Measurements from ENCODE around the gene ZNF606. TPM values are rescaled to one million over a fixed set of nuclear protein-coding genes. Genes with fewer than 3 reads are reported as not detected.
A peak's percentile ranks its signal among the peaks of the same experiment; 100 is the strongest.
"Not testable (repeated sequence)": the region's sequence is repeated elsewhere in the genome, so short reads cannot be mapped to it uniquely, and the experiment has no call there.

ZNF606 gene
- polyA plus RNA-seq, 1 donor (not counting 4 experiments of a cell fraction or from before 2014, with no cell fraction given) = 3.5 TPM

GRCh38 chr19:58009666-58010301, 7.2 kb upstream of the ZNF606 start:
- Histone ChIP-seq H3K9me3 (ENCODE audit: control insufficient read depth, low read depth, low read length) (peaks cover 24% of the 10 kb centered on the region), H2AFZ (ENCODE audit: control insufficient read depth, low read length) (peak overlapping the region; percentile 92)

GRCh38 chr19:58009301-58009665, 6.7 kb upstream of the ZNF606 start:
- H3K9ac ChIP-seq (ENCODE audit: control insufficient read depth, extremely low read depth, insufficient read depth, low read length) = peak overlapping the region; percentile 79
- dilution Hi-C loops (cut with MboI; ENCODE audit: extremely low pct_ligation_motif_present, low sequenced_read_pairs) = no loop called here
- no peak for FAIRE-seq

More at GRCh38 chr19:58009666-58010301, 7.2 kb upstream of the ZNF606 start:
- Histone ChIP-seq H4K20me1 (ENCODE audit: control insufficient read depth, extremely low read depth, insufficient read depth, low read length) (no peaks in the 10 kb centered on the region), H3K27me3 (ENCODE audit: control insufficient read depth, extremely low read depth, insufficient read depth, low read length) (no peaks in the 10 kb centered on the region), H3K9me1 (ENCODE audit: control insufficient read depth, extremely low read depth, insufficient read depth, low read length) (no peaks in the 10 kb centered on the region), H3K36me3 (ENCODE audit: control insufficient read depth in 2 of 2, extremely low read depth in 1 of 2, insufficient read depth in 2 of 2, low read length in 2 of 2) (peaks cover 10 to 16% of the 10 kb centered on the region in 2 experiments), H3K9ac (ENCODE audit: control insufficient read depth, extremely low read depth, insufficient read depth, low read length) (peak overlapping the region; percentile 79), H3K4me3 (ENCODE audit: control insufficient read depth in 2 of 3, extremely low read depth in 1 of 3, insufficient read depth in 2 of 3, low read depth in 1 of 3, low read length in 3 of 3) (peak overlapping the region; percentile 46 to 85 (median 65)), H3K79me2 (ENCODE audit: control insufficient read depth, insufficient read depth, low read length) (peaks cover 7% of the 10 kb centered on the region), H3K4me2 (ENCODE audit: control insufficient read depth, extremely low read depth, insufficient read depth, low read depth, low read length) (peak overlapping the region; percentile 93), H3K4me1 (ENCODE audit: control insufficient read depth, extremely low read depth, insufficient read depth, low read length) (peaks cover 14% of the 10 kb centered on the region), H3K27ac (ENCODE audit: control insufficient read depth, insufficient read depth, low read length) (peak overlapping the region; percentile 86)
- dilution Hi-C loops (cut with MboI; ENCODE audit: extremely low pct_ligation_motif_present, low sequenced_read_pairs) = no loop called here
- TF ChIP-seq CTCF (optimal IDR thresholded peaks at IDR 0.05 in 1 of 3, IDR thresholded peaks at IDR 0.05 in 1 of 3, conservative IDR thresholded peaks at IDR 0.05 in 1 of 3; ENCODE audit: extremely low read depth in 1 of 3, insufficient read depth in 2 of 3, low read length in 3 of 3) (no peak), EZH2 (IDR thresholded peaks at IDR 0.05; ENCODE audit: low read length) (no peak)
- DNase-seq (ENCODE audit: low read depth, low spot score) (peak; percentile 38), FAIRE-seq (peak; percentile 29)

GRCh38 chr19:58008877-58009276, 6.3 kb upstream of the ZNF606 start:
- not testable (repeated sequence) for DNase-seq (ENCODE audit: low read depth, low spot score)

More at GRCh38 chr19:58009301-58009665, 6.7 kb upstream of the ZNF606 start:
- Histone ChIP-seq H3K79me2 (ENCODE audit: control insufficient read depth, insufficient read depth, low read length) (peaks cover 8% of the 10 kb centered on the region), H3K4me3 (ENCODE audit: control insufficient read depth in 2 of 3, extremely low read depth in 1 of 3, insufficient read depth in 2 of 3, low read depth in 1 of 3, low read length in 3 of 3) (peak overlapping the region; percentile 46 to 85 (median 65)), H3K27me3 (ENCODE audit: control insufficient read depth, extremely low read depth, insufficient read depth, low read length) (no peaks in the 10 kb centered on the region), H3K36me3 (ENCODE audit: control insufficient read depth in 2 of 2, extremely low read depth in 1 of 2, insufficient read depth in 2 of 2, low read length in 2 of 2) (peaks cover 10 to 20% of the 10 kb centered on the region in 2 experiments), H3K4me1 (ENCODE audit: control insufficient read depth, extremely low read depth, insufficient read depth, low read length) (peaks cover 19% of the 10 kb centered on the region), H4K20me1 (ENCODE audit: control insufficient read depth, extremely low read depth, insufficient read depth, low read length) (no peaks in the 10 kb centered on the region), H3K27ac (ENCODE audit: control insufficient read depth, insufficient read depth, low read length) (peak overlapping the region; percentile 86), H3K9me1 (ENCODE audit: control insufficient read depth, extremely low read depth, insufficient read depth, low read length) (no peaks in the 10 kb centered on the region), H3K9me3 (ENCODE audit: control insufficient read depth, low read depth, low read length) (peaks cover 24% of the 10 kb centered on the region), H3K4me2 (ENCODE audit: control insufficient read depth, extremely low read depth, insufficient read depth, low read depth, low read length) (peak overlapping the region; percentile 93), H2AFZ (ENCODE audit: control insufficient read depth, low read length) (peak overlapping the region; percentile 92)
- TF ChIP-seq EZH2 (IDR thresholded peaks at IDR 0.05; ENCODE audit: low read length) (no peak), CTCF (optimal IDR thresholded peaks at IDR 0.05 in 1 of 3, IDR thresholded peaks at IDR 0.05 in 1 of 3, conservative IDR thresholded peaks at IDR 0.05 in 1 of 3; ENCODE audit: extremely low read depth in 1 of 3, insufficient read depth in 2 of 3, low read length in 3 of 3) (no peak)
- DNase-seq (ENCODE audit: low read depth, low spot score) = no peak

More at GRCh38 chr19:58008877-58009276, 6.3 kb upstream of the ZNF606 start:
- Histone ChIP-seq H3K79me2 (ENCODE audit: control insufficient read depth, insufficient read depth, low read length) (peaks cover 12% of the 10 kb centered on the region), H3K36me3 (ENCODE audit: control insufficient read depth in 2 of 2, extremely low read depth in 1 of 2, insufficient read depth in 2 of 2, low read length in 2 of 2) (peaks cover 10 to 22% of the 10 kb centered on the region in 2 experiments), H3K4me1 (ENCODE audit: control insufficient read depth, extremely low read depth, insufficient read depth, low read length) (peaks cover 23% of the 10 kb centered on the region), H3K4me3 (ENCODE audit: control insufficient read depth in 2 of 3, extremely low read depth in 1 of 3, insufficient read depth in 2 of 3, low read depth in 1 of 3, low read length in 3 of 3) (peak overlapping the region; percentile 46 to 85 (median 65)), H3K27ac (ENCODE audit: control insufficient read depth, insufficient read depth, low read length) (peak overlapping the region; percentile 86), H3K9ac (ENCODE audit: control insufficient read depth, extremely low read depth, insufficient read depth, low read length) (peak overlapping the region; percentile 79), H3K4me2 (ENCODE audit: control insufficient read depth, extremely low read depth, insufficient read depth, low read depth, low read length) (peak overlapping the region; percentile 93), H3K9me3 (ENCODE audit: control insufficient read depth, low read depth, low read length) (peaks cover 24% of the 10 kb centered on the region)
- H3K9me1 ChIP-seq (ENCODE audit: control insufficient read depth, extremely low read depth, insufficient read depth, low read length); H2AFZ ChIP-seq (ENCODE audit: control insufficient read depth, low read length); H3K27me3 ChIP-seq (ENCODE audit: control insufficient read depth, extremely low read depth, insufficient read depth, low read length); dilution Hi-C loops (cut with MboI; ENCODE audit: extremely low pct_ligation_motif_present, low sequenced_read_pairs); H4K20me1 ChIP-seq (ENCODE audit: control insufficient read depth, extremely low read depth, insufficient read depth, low read length); FAIRE-seq: not testable (repeated sequence)

All from keratinocyte (primary cell).